Muscle of leg (tissue), 16 donors: ENCODE measurements around the gene DDR2. TPM values are rescaled to one million over a fixed set of nuclear protein-coding genes. Genes with fewer than 3 reads are reported as not detected.
"Not testable (repeated sequence)": the region's sequence is repeated elsewhere in the genome, so short reads cannot be mapped to it uniquely, and the experiment has no call there.

Source experiments
- DNase-seq: peaks from one replicate; pipeline ENCODE4 v3.0.0; 2013
- H3K27ac ChIP-seq: one replicate; pipeline ENCODE4 v1.5.1; 2013; ENCODE audit warnings: mild to moderate bottlenecking, low read length, control low read depth
- H3K27me3 ChIP-seq: one replicate; pipeline ENCODE4 v1.6.1; 2013; ENCODE audit warnings: low read length; ENCODE audit not compliant: control insufficient read depth, insufficient read depth
- H3K36me3 ChIP-seq: one replicate; pipeline ENCODE4 v1.6.1; 2013; ENCODE audit warnings: low read length; ENCODE audit not compliant: control insufficient read depth, insufficient read depth
- H3K4me1 ChIP-seq: one replicate; pipeline ENCODE4 v1.6.1; 2013; ENCODE audit warnings: low read length; ENCODE audit not compliant: control insufficient read depth, insufficient read depth
- H3K4me3 ChIP-seq: one replicate; pipeline ENCODE4 v1.5.1; 2013; ENCODE audit warnings: low read length, control low read depth
- H3K9me3 ChIP-seq: replicated peaks from 2 replicates; pipeline ENCODE4 v1.6.1; 2013; ENCODE audit warnings: low read depth, low read length; ENCODE audit not compliant: control insufficient read depth
- WGBS: methylation state at CpG from one replicate; pipeline ENCODE4 v1.1.5; 2013; ENCODE audit warnings: missing lambda C conversion rate; ENCODE audit not compliant: insufficient coverage; 5-methylcytosine and 5-hydroxymethylcytosine counted together
- long read RNA-seq, 11 donors: transcript quantifications; one replicate each; lab custom pipeline, GENCODE V29; 2026
- polyA plus RNA-seq, 8 donors: library from polyadenylated mRNA; unstranded; fragments of 120-200 nt; gene quantifications; one replicate each; pipeline versions ENCODE4 v1.2.1 to v1.2.3, GENCODE V29; 2013; ENCODE audit warnings: inconsistent platforms in 1 of 8, low replicate concordance in 1 of 8; ENCODE audit not compliant: insufficient read length in 8 of 8, insufficient read depth in 1 of 8
- total RNA-seq: library from RNA; stranded (reverse); fragments of 120-200 nt; gene quantifications from one replicate; pipeline ENCODE4 v1.2.4, GENCODE V29; 2013

Gene DDR2
- total RNA-seq, result 58.2 TPM
- polyA plus RNA-seq, result 10 to 100 TPM; 23.7 to 66.4 (median 46.8) TPM
- long read RNA-seq, donor 1, partial matches to known transcripts, result 5 of 6 reads
- long read RNA-seq, donor 1, other reads (novel, unspliced or antisense), result 0 of 6 reads
- long read RNA-seq, donor 2, full-length matches to known transcripts, result 2 of 2 reads
- long read RNA-seq, donor 2, partial matches to known transcripts, result 0 of 2 reads
- long read RNA-seq, donor 2, other reads (novel, unspliced or antisense), result 0 of 2 reads
- long read RNA-seq, donor 3, partial matches to known transcripts, result 0 of 1 reads
- long read RNA-seq, donor 3, other reads (novel, unspliced or antisense), result 0 of 1 reads
- long read RNA-seq, donor 4, full-length matches to known transcripts, result 3 of 3 reads
- long read RNA-seq, donor 4, partial matches to known transcripts, result 0 of 3 reads
- long read RNA-seq, donor 4, other reads (novel, unspliced or antisense), result 0 of 3 reads
- long read RNA-seq, donor 5, partial matches to known transcripts, result 51 of 55 reads
- long read RNA-seq, donor 5, other reads (novel, unspliced or antisense), result 0 of 55 reads
- long read RNA-seq, donor 6, partial matches to known transcripts, result 0 of 3 reads
- long read RNA-seq, donor 6, other reads (novel, unspliced or antisense), result 0 of 3 reads
- long read RNA-seq, donor 7, partial matches to known transcripts, result 57 of 58 reads
- long read RNA-seq, donor 7, other reads (novel, unspliced or antisense), result 0 of 58 reads
- long read RNA-seq, donor 8, transcript DDR2-201 (18 exons, 3,096 nt), result major isoform, 5 of 8 reads
- long read RNA-seq, donor 8, partial matches to known transcripts, result 0 of 8 reads
- long read RNA-seq, donor 8, other reads (novel, unspliced or antisense), result 0 of 8 reads
- long read RNA-seq, donor 9, partial matches to known transcripts, result 6 of 6 reads
- long read RNA-seq, donor 9, other reads (novel, unspliced or antisense), result 0 of 6 reads
- long read RNA-seq, donor 10, partial matches to known transcripts, result 9 of 14 reads
- long read RNA-seq, donor 10, other reads (novel, unspliced or antisense), result 0 of 14 reads
- long read RNA-seq, donor 11, transcript DDR2-201 (18 exons, 3,096 nt), result major isoform, 5 of 5 reads
- long read RNA-seq, donor 11, partial matches to known transcripts, result 0 of 5 reads
- long read RNA-seq, donor 11, other reads (novel, unspliced or antisense), result 0 of 5 reads

- peak within 1 kb of the TSS; percentile 68 for H3K4me3 ChIP-seq
- WGBS, result no CpG with 5 or more reads among the region's 4 CpGs
- peak; percentile 98 for DNase-seq
- no peaks in the 10 kb centered on the region for H3K27me3 ChIP-seq
- no peaks in the 10 kb centered on the region for H3K9me3 ChIP-seq
- H3K27ac ChIP-seq, result peak within 1 kb of the TSS; percentile 97
- H3K36me3 ChIP-seq, result no peaks in the 10 kb centered on the region
- peaks cover 31% of the 10 kb centered on the region for H3K4me1 ChIP-seq
These were observed at the start of gene DDR2 for GRCh38 chr1:162632217-162632666. DDR2 (plus strand) TSS chr1:162632464; CDS start chr1:162719064, 86,600 bp downstream.

- not testable (repeated sequence) for H3K27me3 ChIP-seq, H3K27ac ChIP-seq, H3K4me3 ChIP-seq, H3K9me3 ChIP-seq, H3K4me1 ChIP-seq, DNase-seq
- H3K36me3 ChIP-seq, result peaks cover 18% of the 10 kb centered on the region
- WGBS, result 90% methylated on average over 4 of the region's 6 CpGs
These were observed 49.4 kb upstream of the DDR2 start for GRCh38 chr1:162582901-162583300.

GRCh38 chr1:162585101-162585500 is 47.2 kb upstream of the DDR2 start:
- H3K36me3 ChIP-seq, result peaks cover 17% of the 10 kb centered on the region
- not testable (repeated sequence) for H3K27me3 ChIP-seq
- WGBS, result no CpG with 5 or more reads among the region's 4 CpGs

GRCh38 chr1:162587347-162587746 is 44.9 kb upstream of the DDR2 start:
- H3K4me1 ChIP-seq, result no peaks in the 10 kb centered on the region
- 50% methylated on average over 1 of the region's 6 CpGs for WGBS
- no peaks in the 10 kb centered on the region for H3K9me3 ChIP-seq
- no peaks in the 10 kb centered on the region for H3K27me3 ChIP-seq
- no peak overlapping the region for H3K4me3 ChIP-seq
- H3K27ac ChIP-seq, result no peak overlapping the region
- no peak for DNase-seq
- peaks cover 21% of the 10 kb centered on the region for H3K36me3 ChIP-seq

More at GRCh38 chr1:162585101-162585500, 47.2 kb upstream of the DDR2 start:
- DNase-seq, H3K4me1 ChIP-seq, H3K9me3 ChIP-seq, H3K4me3 ChIP-seq, H3K27ac ChIP-seq: not testable (repeated sequence)

GRCh38 chr1:162587761-162588260 is 44.5 kb upstream of the DDR2 start:
- WGBS, result no CpG with 5 or more reads among the region's 5 CpGs
- Histone ChIP-seq H3K27ac (no peak overlapping the region), H3K27me3 (no peaks in the 10 kb centered on the region), H3K36me3 (peaks cover 25% of the 10 kb centered on the region), H3K9me3 (no peaks in the 10 kb centered on the region), H3K4me1 (no peaks in the 10 kb centered on the region), H3K4me3 (no peak overlapping the region)
- DNase-seq, result no peak

GRCh38 chr1:162590101-162590500 is 42.2 kb upstream of the DDR2 start:
- Histone ChIP-seq H3K4me3 (no peak overlapping the region), H3K4me1 (no peaks in the 10 kb centered on the region), H3K9me3 (no peaks in the 10 kb centered on the region), H3K27me3 (no peaks in the 10 kb centered on the region), H3K36me3 (peaks cover 29% of the 10 kb centered on the region), H3K27ac (no peak overlapping the region)
- WGBS, result no CpG with 5 or more reads among the region's 3 CpGs
- no peak for DNase-seq

- Histone ChIP-seq H3K27me3 (no peaks in the 10 kb centered on the region), H3K36me3 (peaks cover 29% of the 10 kb centered on the region), H3K4me3 (no peak overlapping the region), H3K4me1 (no peaks in the 10 kb centered on the region), H3K27ac (no peak overlapping the region), H3K9me3 (no peaks in the 10 kb centered on the region)
- DNase-seq, result no peak
- WGBS, result no CpG with 5 or more reads among the region's 2 CpGs
These were observed 41.6 kb upstream of the DDR2 start for GRCh38 chr1:162590686-162591085.

GRCh38 chr1:162596514-162597170 is 35.6 kb upstream of the DDR2 start:
- peak; percentile 19 for DNase-seq
- peaks cover 34% of the 10 kb centered on the region for H3K36me3 ChIP-seq

GRCh38 chr1:162599451-162599850 is 32.8 kb upstream of the DDR2 start:
- no peaks in the 10 kb centered on the region for H3K27me3 ChIP-seq
- DNase-seq, result peak; percentile 93
- peaks cover 19% of the 10 kb centered on the region for H3K36me3 ChIP-seq
- peak overlapping the region; percentile 50 for H3K27ac ChIP-seq
- no CpG with 5 or more reads among the region's 1 CpG for WGBS
- H3K9me3 ChIP-seq, result no peaks in the 10 kb centered on the region
- H3K4me1 ChIP-seq, result no peaks in the 10 kb centered on the region
- H3K4me3 ChIP-seq, result no peak overlapping the region

More at GRCh38 chr1:162596514-162597170, 35.6 kb upstream of the DDR2 start:
- H3K9me3 ChIP-seq, result no peaks in the 10 kb centered on the region
- no peaks in the 10 kb centered on the region for H3K4me1 ChIP-seq
- no peak overlapping the region for H3K4me3 ChIP-seq
- no peaks in the 10 kb centered on the region for H3K27me3 ChIP-seq
- H3K27ac ChIP-seq, result no peak overlapping the region
- WGBS, result 100% methylated on average over 1 of the region's 2 CpGs
